Epithelial cell of esophagus (primary cell): Measurements from ENCODE around the gene UPP2.

Source experiments
- DNase-seq: peaks from one replicate; pipeline ENCODE4 v3.0.0; 2010; ENCODE audit warnings: low read depth
- H3K4me3 ChIP-seq: 2 replicates; pipeline ENCODE4 v1.5.1; 2011; ENCODE audit warnings: mild to moderate bottlenecking, low read length, control low read depth
- CTCF ChIP-seq: IDR thresholded peaks from 2 replicates; pipeline ENCODE4 v1.5.1; 2011; ENCODE audit warnings: low read depth, mild to moderate bottlenecking, low read length, control low read depth, inconsistent platforms; ENCODE audit not compliant: insufficient read depth; ENCODE audit errors: missing control alignments

Gene UPP2

GRCh38 chr2:158128168-158128973 lies 26.7 kb downstream of the UPP2 start:
- TF ChIP-seq CTCF = no peak
- no peak for DNase-seq
- H3K4me3 ChIP-seq = no peak overlapping the region

GRCh38 chr2:158129037-158129436 lies 27.4 kb downstream of the UPP2 start:
- H3K4me3 ChIP-seq = no peak overlapping the region
- TF ChIP-seq CTCF = no peak
- DNase-seq = no peak

GRCh38 chr2:158130832-158131473 lies 29.3 kb downstream of the UPP2 start:
- TF ChIP-seq CTCF = no peak
- DNase-seq = no peak
- H3K4me3 ChIP-seq = no peak overlapping the region

- H3K4me3 ChIP-seq = no peak overlapping the region
- DNase-seq = no peak
- TF ChIP-seq CTCF = no peak
These were observed 29.8 kb downstream of the UPP2 start for GRCh38 chr2:158131483-158131912.

GRCh38 chr2:158131919-158132566 lies 30.4 kb downstream of the UPP2 start:
- TF ChIP-seq CTCF = no peak
- no peak overlapping the region for H3K4me3 ChIP-seq
- no peak for DNase-seq

- no peak for DNase-seq
- no peak for TF ChIP-seq CTCF
- H3K4me3 ChIP-seq = no peak overlapping the region
These were observed 32.4 kb downstream of the UPP2 start for GRCh38 chr2:158134055-158134454.

- DNase-seq = no peak
- H3K4me3 ChIP-seq = no peak overlapping the region
- no peak for TF ChIP-seq CTCF
These were observed 33.0 kb downstream of the UPP2 start for GRCh38 chr2:158134655-158135054.
